Neural progenitor cell (in vitro differentiated cells): ENCODE measurements around the gene STMN3. TPM values are rescaled to one million over a fixed set of nuclear protein-coding genes. Genes with fewer than 3 reads are reported as not detected.

Source experiments
- DNase-seq: peaks from one replicate; pipeline ENCODE4 v3.0.0-alpha.2; 2016; ENCODE audit warnings: low spot score
- H2AFZ ChIP-seq: fragments of 200-600 bp; sonication (generic); replicated peaks from 2 replicates; pipeline ENCODE4 v1.6.1; 2016; ENCODE audit warnings: antibody characterized with exemption
- H3F3A ChIP-seq: fragments of 200-600 bp; sonication (generic); 2 replicates; pipeline ENCODE4 v1.6.1; 2016; ENCODE audit warnings: antibody characterized with exemption, low read depth
- H3K27ac ChIP-seq: fragments of 200-600 bp; sonication (generic); 2 replicates; pipeline ENCODE4 v1.5.1; 2016; ENCODE audit warnings: mild to moderate bottlenecking
- H3K27me3 ChIP-seq: fragments of 200-600 bp; sonication (generic); 2 replicates; pipeline ENCODE4 v1.6.1; 2016; ENCODE audit warnings: mild to moderate bottlenecking, moderate library complexity
- H3K36me3 ChIP-seq: fragments of 200-600 bp; sonication (generic); 2 replicates; pipeline ENCODE4 v1.5.1; 2016
- H3K4me1 ChIP-seq: fragments of 200-600 bp; sonication (generic); 2 replicates; pipeline ENCODE4 v1.6.1; 2016; ENCODE audit warnings: mixed run types
- H3K4me2 ChIP-seq: fragments of 200-600 bp; sonication (generic); 2 replicates; pipeline ENCODE4 v1.6.1; 2016
- H3K4me3 ChIP-seq: fragments of 200-600 bp; sonication (generic); 2 replicates; pipeline ENCODE4 v1.5.1; 2016
- H3K79me2 ChIP-seq: fragments of 200-600 bp; sonication (generic); 2 replicates; pipeline ENCODE4 v1.6.1; 2016; ENCODE audit warnings: low read depth
- H3K9ac ChIP-seq: fragments of 200-600 bp; sonication (generic); 2 replicates; pipeline ENCODE4 v1.6.1; 2016
- H3K9me3 ChIP-seq: fragments of 200-600 bp; sonication (generic); 2 replicates; pipeline ENCODE4 v1.5.1; 2016; ENCODE audit warnings: low read depth
- H4K20me1 ChIP-seq: fragments of 200-600 bp; sonication (generic); 2 replicates; pipeline ENCODE4 v1.6.1; 2016; ENCODE audit warnings: low read depth
- H3K27ac Mint-ChIP-seq: 3 replicates; pipeline ENCODE4 v1.8.0; 2021; ENCODE audit warnings: mixed read lengths
- H3K27me3 Mint-ChIP-seq: 2 replicates; pipeline ENCODE4 v1.8.0; 2022; ENCODE audit warnings: low read depth, mild to moderate bottlenecking, inconsistent platforms, moderate library complexity, mixed read lengths; ENCODE audit not compliant: insufficient read depth
- H3K36me3 Mint-ChIP-seq: 3 replicates; pipeline ENCODE4 v1.8.0; 2021; ENCODE audit warnings: mixed read lengths
- H3K4me1 Mint-ChIP-seq: 3 replicates; pipeline ENCODE4 v1.8.0; 2021; ENCODE audit warnings: mixed read lengths
- H3K4me3 Mint-ChIP-seq: 3 replicates; pipeline ENCODE4 v1.8.0; 2021; ENCODE audit warnings: mild to moderate bottlenecking, moderate library complexity, mixed read lengths
- H3K9me3 Mint-ChIP-seq: 3 replicates; pipeline ENCODE4 v1.8.0; 2020; ENCODE audit warnings: mixed read lengths
- CTCF ChIP-seq: fragments of 200-600 bp; sonication (generic); IDR thresholded peaks from 2 replicates; pipeline ENCODE4 v1.5.1; 2017; ENCODE audit warnings: antibody characterized with exemption, mild to moderate bottlenecking
- EZH2 ChIP-seq: fragments of 200-600 bp; sonication (generic); IDR thresholded peaks from 2 replicates; pipeline ENCODE4 v1.6.1; 2017; ENCODE audit warnings: antibody characterized with exemption, mild to moderate bottlenecking, moderate library complexity
- EZH2phosphoT487 ChIP-seq: fragments of 200-600 bp; sonication (generic); IDR thresholded peaks from 2 replicates; pipeline ENCODE4 v1.6.1; 2017; ENCODE audit warnings: antibody characterized with exemption
- total RNA-seq: library from RNA; depleted of rRNA; stranded (reverse); fragments of >200 nt; gene quantifications from 2 replicates; pipeline ENCODE4 v1.2.3, GENCODE V29; 2015; ENCODE audit warnings: low replicate concordance

The STMN3 gene
- total RNA-seq, 1 donor from 2014 or later, result 3.3 TPM

- Histone ChIP-seq H3K4me2 (no peak overlapping the region), H4K20me1 (no peaks in the 10 kb centered on the region), H3K4me1 (no peaks in the 10 kb centered on the region), H2AFZ (no peak overlapping the region), H3K27me3 (no peaks in the 10 kb centered on the region), H3K27ac (no peak overlapping the region), H3K36me3 (no peaks in the 10 kb centered on the region), H3K9ac (no peak overlapping the region), H3F3A (no peaks in the 10 kb centered on the region), H3K9me3 (no peaks in the 10 kb centered on the region), H3K79me2 (no peaks in the 10 kb centered on the region), H3K4me3 (no peak overlapping the region)
- no peak overlapping the region for H3K4me3 Mint-ChIP-seq
- TF ChIP-seq EZH2 (no peak), CTCF (no peak), EZH2phosphoT487 (no peak)
- H3K4me1 Mint-ChIP-seq, result no peaks in the 10 kb centered on the region
- H3K27ac Mint-ChIP-seq, result no peak overlapping the region
- no peaks in the 10 kb centered on the region for H3K27me3 Mint-ChIP-seq
- no peak for DNase-seq
- H3K9me3 Mint-ChIP-seq, result peaks cover 5% of the 10 kb centered on the region
- H3K36me3 Mint-ChIP-seq, result peaks cover 36% of the 10 kb centered on the region
Observed at GRCh38 chr20:63612276-63612931, 40.8 kb downstream of the STMN3 start.

- Mint-ChIP-seq H3K36me3 (peaks cover 30% of the 10 kb centered on the region), H3K4me3 (no peak overlapping the region), H3K27ac (no peak overlapping the region), H3K4me1 (no peaks in the 10 kb centered on the region), H3K9me3 (peaks cover 5% of the 10 kb centered on the region), H3K27me3 (peaks cover under 1% of the 10 kb centered on the region)
- Histone ChIP-seq H3K9ac (no peak overlapping the region), H3K4me1 (no peaks in the 10 kb centered on the region), H3K9me3 (no peaks in the 10 kb centered on the region), H3K79me2 (no peaks in the 10 kb centered on the region), H3K27ac (no peak overlapping the region), H3F3A (no peaks in the 10 kb centered on the region), H3K4me3 (no peak overlapping the region), H4K20me1 (no peaks in the 10 kb centered on the region), H2AFZ (no peak overlapping the region), H3K27me3 (no peaks in the 10 kb centered on the region), H3K4me2 (no peak overlapping the region), H3K36me3 (no peaks in the 10 kb centered on the region)
- no peak for DNase-seq
- TF ChIP-seq EZH2phosphoT487 (no peak), CTCF (no peak), EZH2 (no peak)
Observed at GRCh38 chr20:63611646-63612045, 41.6 kb downstream of the STMN3 start.

DNA sequence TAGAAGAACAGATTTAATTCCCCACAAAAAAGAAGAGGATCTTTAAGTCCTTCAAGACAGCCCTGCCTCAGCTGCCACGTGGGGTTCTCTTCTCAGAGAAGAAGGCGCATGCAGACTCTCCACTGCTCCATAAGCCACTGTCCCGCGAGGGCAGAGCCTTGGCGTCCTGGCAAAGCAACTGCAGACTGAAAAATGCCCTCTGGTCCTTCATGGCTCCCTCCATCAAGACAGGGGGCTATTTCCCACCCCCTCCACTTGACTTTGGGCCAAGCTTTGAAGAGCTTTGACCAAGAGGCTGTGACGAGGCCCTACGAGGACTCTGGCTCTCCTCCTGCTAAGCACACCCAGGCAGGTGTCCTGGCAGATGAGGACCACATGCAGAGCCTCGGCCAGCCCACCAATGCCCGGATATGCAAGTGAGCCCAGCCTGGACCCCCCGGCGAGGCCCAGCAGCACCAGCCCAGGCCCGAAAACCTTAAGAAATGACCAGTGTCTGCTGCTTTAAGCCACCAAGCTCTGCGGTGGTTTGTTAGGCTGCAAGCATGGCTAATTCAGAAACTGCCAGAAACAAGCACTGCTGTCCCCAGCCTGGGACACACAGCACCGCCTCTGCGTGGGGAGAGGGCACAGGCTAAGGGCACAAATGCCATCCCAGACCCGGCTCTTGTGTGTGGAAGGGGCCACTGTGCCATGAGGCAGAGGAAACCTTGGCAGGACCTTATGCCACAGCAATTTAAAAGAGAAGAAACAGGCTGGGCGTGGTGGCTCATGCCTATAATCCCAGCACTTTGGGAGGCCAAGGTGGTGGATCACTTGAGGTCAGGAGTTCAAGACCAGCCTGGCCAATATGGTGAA lies 42.4 kb downstream of the STMN3 start:
- no peaks in the 10 kb centered on the region for H3F3A ChIP-seq
- H3K4me1 ChIP-seq, result no peaks in the 10 kb centered on the region
- H3K27ac ChIP-seq, result no peak overlapping the region

More for the DNA sequence above, 42.4 kb downstream of the STMN3 start:
- H3K4me2 ChIP-seq, result no peak overlapping the region
- H3K36me3 Mint-ChIP-seq, result peaks cover 26% of the 10 kb centered on the region
- H3K27me3 ChIP-seq, result no peaks in the 10 kb centered on the region
- H3K36me3 ChIP-seq, result no peaks in the 10 kb centered on the region
- no peak overlapping the region for H3K4me3 Mint-ChIP-seq
- TF ChIP-seq EZH2phosphoT487, result no peak
- TF ChIP-seq CTCF, result no peak
- no peak for TF ChIP-seq EZH2
- no peak overlapping the region for H2AFZ ChIP-seq
- no peak overlapping the region for H3K4me3 ChIP-seq
- peaks cover 2% of the 10 kb centered on the region for H3K27me3 Mint-ChIP-seq
- H3K4me1 Mint-ChIP-seq, result no peaks in the 10 kb centered on the region
- H3K9me3 Mint-ChIP-seq, result peaks cover 5% of the 10 kb centered on the region
- no peaks in the 10 kb centered on the region for H3K79me2 ChIP-seq
- no peak overlapping the region for H3K27ac Mint-ChIP-seq
- H3K9ac ChIP-seq, result no peak overlapping the region
- DNase-seq, result no peak
- no peaks in the 10 kb centered on the region for H4K20me1 ChIP-seq
- H3K9me3 ChIP-seq, result no peaks in the 10 kb centered on the region
